GM23338 (cell line): ENCODE data around the gene MTCL1. TPM values are rescaled to one million over a fixed set of nuclear protein-coding genes. Genes with fewer than 3 reads are reported as not detected.

Source experiments
- ATAC-seq: fragments of 200-7000 bp; cut with Tn5 transposase; 3 replicates; pipeline ENCODE4 v1.9.1; 2020
- DNase-seq: peaks from one replicate; pipeline ENCODE4 v3.0.0-alpha.2; 2015; ENCODE audit warnings: low spot score
- H2AFZ ChIP-seq: fragments of 200-600 bp; sonication (generic); 2 replicates; pipeline ENCODE4 v1.8.0; 2016; ENCODE audit warnings: antibody characterized with exemption, mild to moderate bottlenecking, moderate library complexity
- H3F3A ChIP-seq: fragments of 200-600 bp; sonication (generic); replicated peaks from 2 replicates; pipeline ENCODE4 v1.8.0; 2017; ENCODE audit warnings: antibody characterized with exemption, mixed run types, low read depth
- H3K27ac ChIP-seq: fragments of 200-600 bp; sonication (generic); 2 replicates; pipeline ENCODE4 v1.6.1; 2016; ENCODE audit warnings: low read depth
- H3K27me3 ChIP-seq: fragments of 200-600 bp; sonication (generic); 2 replicates; pipeline ENCODE4 v1.8.0; 2016; ENCODE audit warnings: mild to moderate bottlenecking, mixed run types, moderate library complexity; ENCODE audit not compliant: insufficient read depth
- H3K36me3 ChIP-seq: fragments of 200-600 bp; sonication (generic); 2 replicates; pipeline ENCODE4 v1.8.0; 2016; ENCODE audit warnings: mild to moderate bottlenecking; ENCODE audit not compliant: insufficient read depth
- H3K4me1 ChIP-seq: fragments of 200-600 bp; sonication (generic); 2 replicates; pipeline ENCODE4 v1.8.0; 2016; ENCODE audit warnings: mild to moderate bottlenecking, moderate library complexity; ENCODE audit not compliant: insufficient read depth
- H3K4me2 ChIP-seq: fragments of 200-600 bp; sonication (generic); 2 replicates; pipeline ENCODE4 v1.7.1; 2017; ENCODE audit warnings: mixed run types
- H3K4me3 ChIP-seq: fragments of 200-600 bp; sonication (generic); 2 replicates; pipeline ENCODE4 v1.6.1; 2016; ENCODE audit warnings: mixed run types
- H3K79me2 ChIP-seq: fragments of 200-600 bp; sonication (generic); replicated peaks from 2 replicates; pipeline ENCODE4 v1.8.0; 2017; ENCODE audit warnings: mild to moderate bottlenecking; ENCODE audit not compliant: insufficient read depth
- H3K9me2 ChIP-seq: fragments of 200-600 bp; sonication (generic); 2 replicates; pipeline ENCODE4 v1.8.0; 2017; ENCODE audit not compliant: insufficient read depth
- H4K20me1 ChIP-seq: fragments of 200-600 bp; sonication (generic); replicated peaks from 2 replicates; pipeline ENCODE4 v1.8.0; 2017; ENCODE audit warnings: mild to moderate bottlenecking; ENCODE audit not compliant: insufficient read depth
- H3K27ac Mint-ChIP-seq: 2 replicates; pipeline ENCODE4 v1.8.0; 2020; ENCODE audit warnings: inconsistent platforms, mild to moderate bottlenecking, moderate library complexity, mixed read lengths
- H3K27me3 Mint-ChIP-seq: 3 replicates; pipeline ENCODE4 v1.8.0; 2022; ENCODE audit warnings: low read depth, mild to moderate bottlenecking, moderate library complexity, mixed read lengths, inconsistent platforms; ENCODE audit not compliant: insufficient read depth, poor library complexity
- H3K36me3 Mint-ChIP-seq: 3 replicates; pipeline ENCODE4 v1.8.0; 2021; ENCODE audit warnings: low read depth, mild to moderate bottlenecking, inconsistent platforms, moderate library complexity, mixed read lengths
- H3K4me1 Mint-ChIP-seq: 3 replicates; pipeline ENCODE4 v1.8.0; 2020; ENCODE audit warnings: mild to moderate bottlenecking, inconsistent platforms, mixed read lengths
- H3K4me3 Mint-ChIP-seq: 3 replicates; pipeline ENCODE4 v1.8.0; 2021; ENCODE audit warnings: moderate library complexity, mild to moderate bottlenecking, inconsistent platforms, mixed read lengths
- H3K9me3 Mint-ChIP-seq: 3 replicates; pipeline ENCODE4 v1.8.0; 2020; ENCODE audit warnings: moderate library complexity, mild to moderate bottlenecking, inconsistent platforms, mixed read lengths
- CTCF ChIP-seq, 2 experiments: fragments of 200-600 bp in 1 of 2; sonication (generic) in 1 of 2; conservative IDR thresholded peaks; 2 replicates each; pipeline versions ENCODE4 v1.5.1 to v1.6.1; 2016 to 2017; ENCODE audit warnings: antibody characterized with exemption in 2 of 2, low read depth in 2 of 2, mild to moderate bottlenecking in 2 of 2, moderate library complexity in 1 of 2
- ETS1 ChIP-seq: IDR thresholded peaks from 2 replicates; pipeline ENCODE4 v1.6.1; 2016; ENCODE audit warnings: antibody characterized with exemption
- EZH2 ChIP-seq: fragments of 200-600 bp; sonication (generic); IDR thresholded peaks from one replicate; pipeline ENCODE4 v1.8.0; 2017; ENCODE audit warnings: antibody characterized with exemption, mild to moderate bottlenecking, low read depth; ENCODE audit not compliant: unreplicated experiment
- JUNB ChIP-seq: IDR thresholded peaks from one replicate; pipeline ENCODE4 v1.6.1; 2016; ENCODE audit warnings: antibody characterized with exemption; ENCODE audit not compliant: unreplicated experiment
- POLR2AphosphoS5 ChIP-seq: IDR thresholded peaks from 2 replicates; pipeline ENCODE4 v1.6.1; 2016; ENCODE audit warnings: antibody characterized with exemption, low read depth
- ZNF462 ChIP-seq: fragments of 250-450 bp; sonication (Bioruptor Pico); IDR thresholded peaks from 2 replicates; pipeline ENCODE4 v1.5.0; 2020; ENCODE audit warnings: mild to moderate bottlenecking, moderate library complexity
- polyA plus RNA-seq: library from polyadenylated mRNA; unstranded; fragments of >200 nt; fragmentation: Nextera tagmentation; extraction: Ambion mirVana; gene quantifications from 2 replicates; pipeline ENCODE4 v1.2.1, GENCODE V29; 2016
- total RNA-seq: library from RNA; depleted of rRNA; stranded (reverse); fragments of >200 nt; shearing (Covaris generic); gene quantifications from 2 replicates; pipeline ENCODE4 v1.2.3, GENCODE V29; 2014

Gene MTCL1
- total and polyA plus RNA-seq, 2 experiments from 2014 or later = 14.4 to 45.0 TPM

GRCh38 chr18:8783335-8783993 lies 78.1 kb downstream of the MTCL1 start:
- H3K27me3 ChIP-seq = no peaks in the 10 kb centered on the region
- H3K4me2 ChIP-seq = no peak overlapping the region
- H3K27ac ChIP-seq = no peak overlapping the region
- H4K20me1 ChIP-seq = no peaks in the 10 kb centered on the region
- peaks cover 17% of the 10 kb centered on the region for H3K4me1 Mint-ChIP-seq
- no peaks in the 10 kb centered on the region for H3K79me2 ChIP-seq
- no peaks in the 10 kb centered on the region for H3K9me2 ChIP-seq
- peaks cover 41% of the 10 kb centered on the region for H3K36me3 Mint-ChIP-seq
- peaks cover 3% of the 10 kb centered on the region; the same call in 1 of the 2 replicates for H3K36me3 ChIP-seq
- no peaks in the 10 kb centered on the region; the same call in 2 of the 3 replicates for H3K9me3 Mint-ChIP-seq
- TF ChIP-seq EZH2 = no peak
- TF ChIP-seq CTCF (conservative IDR thresholded peaks at IDR 0.05; ENCODE audit: low read depth in 2 of 2) = peak in 1 of 2 experiments; percentile 35; a peak in 2 of 4 replicates
- no peaks in the 10 kb centered on the region for H3F3A ChIP-seq
- DNase-seq (no peak), ATAC-seq (no peak; the same call in 2 of the 3 replicates)
- H3K4me3 ChIP-seq = no peak overlapping the region
- no peak overlapping the region for H3K4me3 Mint-ChIP-seq
- H3K27ac Mint-ChIP-seq = peak overlapping the region; percentile 84; the same call in 1 of the 2 replicates
- H3K4me1 ChIP-seq = no peaks in the 10 kb centered on the region
- no peak overlapping the region for H2AFZ ChIP-seq
- H3K27me3 Mint-ChIP-seq = peaks cover 17% of the 10 kb centered on the region

GRCh38 chr18:8783994-8784530 lies 78.7 kb downstream of the MTCL1 start:
- no peaks in the 10 kb centered on the region; the same call in 2 of the 3 replicates for H3K9me3 Mint-ChIP-seq
- Histone ChIP-seq H4K20me1 (no peaks in the 10 kb centered on the region), H3K9me2 (no peaks in the 10 kb centered on the region), H3K4me3 (no peak overlapping the region), H3K4me2 (no peak overlapping the region), H3K79me2 (no peaks in the 10 kb centered on the region), H3K36me3 (peaks cover 6% of the 10 kb centered on the region; the same call in 1 of the 2 replicates), H3K4me1 (no peaks in the 10 kb centered on the region), H3F3A (no peaks in the 10 kb centered on the region), H3K27ac (no peak overlapping the region), H3K27me3 (no peaks in the 10 kb centered on the region), H2AFZ (no peak overlapping the region)
- TF ChIP-seq EZH2 = no peak
- no peak for TF ChIP-seq POLR2AphosphoS5
- no peak for TF ChIP-seq ZNF462 (CRISPR knock-in tag)
- TF ChIP-seq ETS1 = no peak
- TF ChIP-seq JUNB = no peak
- no peak overlapping the region for H3K4me3 Mint-ChIP-seq
- ATAC-seq (no peak), DNase-seq (no peak)
- H3K27ac Mint-ChIP-seq = no peak overlapping the region
- H3K4me1 Mint-ChIP-seq = peaks cover 13% of the 10 kb centered on the region; the same call in 2 of the 3 replicates
- peaks cover 12% of the 10 kb centered on the region for H3K27me3 Mint-ChIP-seq
- H3K36me3 Mint-ChIP-seq = peaks cover 41% of the 10 kb centered on the region
